NCI-H524 treated with DMSO at 0.1 percent for 48 hours (cell line): ENCODE data around the gene CROCC.
"Not testable (repeated sequence)": the region's sequence is repeated elsewhere in the genome, so short reads cannot be mapped to it uniquely, and the experiment has no call there.

Experiments used
- DNase-seq: peaks from one replicate; lab custom pipeline; 2025; lab: John Stamatoyannopoulos, UW

CROCC gene

GRCh38 chr1:16921391-16922185 is at the start of gene CROCC:
CROCC (plus strand) TSS chr1:16921931; CDS start chr1:16922019, 88 bp downstream.
- peak; percentile 17 for DNase-seq

- DNase-seq = not testable (repeated sequence)
Observed at GRCh38 chr1:16872152-16873075, 49.3 kb upstream of the CROCC start.

GRCh38 chr1:16873076-16873879 is 48.5 kb upstream of the CROCC start:
- DNase-seq = not testable (repeated sequence)

- DNase-seq = not testable (repeated sequence)
Observed at GRCh38 chr1:16874968-16875765, 46.6 kb upstream of the CROCC start.

GRCh38 chr1:16881742-16882141 is 40.0 kb upstream of the CROCC start:
- DNase-seq = not testable (repeated sequence)

GRCh38 chr1:16882986-16883385 is 38.7 kb upstream of the CROCC start:
- DNase-seq = no peak

- not testable (repeated sequence) for DNase-seq
Observed at GRCh38 chr1:16884487-16884886, 37.2 kb upstream of the CROCC start.

- DNase-seq = no peak
Observed at GRCh38 chr1:16886860-16887605, 34.7 kb upstream of the CROCC start.

- no peak for DNase-seq
Observed at GRCh38 chr1:16888860-16889816, 32.6 kb upstream of the CROCC start.

- DNase-seq = not testable (repeated sequence)
Observed at GRCh38 chr1:16890539-16891021, 31.2 kb upstream of the CROCC start.

- not testable (repeated sequence) for DNase-seq
Observed at GRCh38 chr1:16891057-16891456, 30.7 kb upstream of the CROCC start.

- not testable (repeated sequence) for DNase-seq
Observed at GRCh38 chr1:16892978-16893525, 28.7 kb upstream of the CROCC start.

GRCh38 chr1:16893796-16894195 is 27.9 kb upstream of the CROCC start:
- not testable (repeated sequence) for DNase-seq

- DNase-seq = not testable (repeated sequence)
Observed at GRCh38 chr1:16894338-16894737, 27.4 kb upstream of the CROCC start.

GRCh38 chr1:16895233-16895597 is 26.5 kb upstream of the CROCC start:
- not testable (repeated sequence) for DNase-seq

- DNase-seq = peak; percentile 86
Observed at GRCh38 chr1:16895598-16896315, 26.0 kb upstream of the CROCC start, which contains the start of gene RNU1-2. RNU1-2 (plus strand) TSS chr1:16895980.

- DNase-seq = peak; percentile 25
Observed at GRCh38 chr1:16896316-16897055, 25.2 kb upstream of the CROCC start.
